HCT116 (cell line): Measurements from ENCODE around the gene SMG6.

ENCODE experiments used
- EZH2phosphoT487 ChIP-seq: fragments of 200-600 bp; IDR thresholded peaks from 2 replicates; pipeline ENCODE4 v1.6.1; 2018; ENCODE audit warnings: antibody characterized with exemption, borderline replicate concordance
- TF ChIP-seq, protein P1 (sequence below), 3 experiments: fragments of 200-600 bp in 1 of 3; sonication (generic) in 1 of 3; IDR thresholded peaks in 2 of 3; conservative IDR thresholded peaks in 1 of 3; 2 replicates each; pipeline ENCODE4 v1.5.1; 2012 to 2017; ENCODE audit warnings: low read depth in 2 of 3, low read length in 2 of 3, antibody characterized with exemption in 1 of 3, borderline replicate concordance in 1 of 3, control low read depth in 1 of 3, mild to moderate bottlenecking in 1 of 3, mixed read lengths in 1 of 3, mixed run types in 1 of 3, moderate library complexity in 1 of 3; ENCODE audit not compliant: insufficient read depth in 1 of 3

DNA sequence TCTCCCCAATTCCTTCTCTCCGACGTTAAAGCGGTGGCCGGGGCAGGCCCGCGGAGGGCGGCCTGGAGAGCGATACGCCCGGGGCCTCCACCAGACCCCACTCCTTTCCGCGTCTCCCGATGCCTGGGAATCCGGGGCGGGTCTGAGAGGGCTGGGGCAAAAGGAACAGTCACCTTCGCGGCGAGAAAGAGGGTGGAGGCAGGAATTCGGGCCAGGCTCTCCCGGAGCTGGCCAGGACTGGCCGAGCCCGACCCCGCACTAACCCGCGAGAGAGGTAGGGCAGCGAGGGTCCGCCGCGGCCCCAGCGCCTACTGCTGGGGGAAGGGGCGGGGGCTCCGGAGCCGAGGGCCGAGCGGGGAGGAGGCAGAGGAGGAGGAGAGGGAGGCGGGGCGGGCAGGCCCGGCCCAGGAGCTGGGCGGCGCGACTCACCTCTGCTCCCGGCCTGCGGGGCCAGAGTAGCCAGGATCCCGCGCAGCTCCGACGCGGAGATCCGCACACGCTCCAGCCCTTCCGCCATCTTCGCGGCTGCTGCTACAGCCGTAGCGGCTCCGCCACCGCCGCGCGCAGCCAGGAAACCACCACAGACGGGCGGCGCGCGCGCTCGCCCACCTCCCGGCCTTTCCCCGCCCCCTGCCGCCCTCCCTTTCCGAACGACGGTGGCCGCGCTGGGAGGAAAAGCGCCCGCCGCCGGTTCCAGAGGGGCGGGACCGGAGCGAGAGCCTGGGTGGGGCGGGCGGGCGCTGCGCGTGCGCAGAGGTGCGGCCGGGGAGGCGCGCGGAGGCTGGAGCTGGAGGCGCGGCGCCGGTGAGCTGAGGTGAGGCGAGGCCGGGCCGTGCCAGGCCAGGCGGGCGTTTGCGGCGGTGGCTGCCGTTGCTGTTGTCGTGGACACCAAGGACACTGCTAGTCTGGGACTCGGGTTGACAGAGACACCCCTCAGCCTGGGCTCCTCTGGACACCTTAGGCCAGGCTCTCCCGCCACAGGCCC is at the start of gene SMG6, which contains the start of gene SRR:
- TF ChIP-seq, protein P1, sequence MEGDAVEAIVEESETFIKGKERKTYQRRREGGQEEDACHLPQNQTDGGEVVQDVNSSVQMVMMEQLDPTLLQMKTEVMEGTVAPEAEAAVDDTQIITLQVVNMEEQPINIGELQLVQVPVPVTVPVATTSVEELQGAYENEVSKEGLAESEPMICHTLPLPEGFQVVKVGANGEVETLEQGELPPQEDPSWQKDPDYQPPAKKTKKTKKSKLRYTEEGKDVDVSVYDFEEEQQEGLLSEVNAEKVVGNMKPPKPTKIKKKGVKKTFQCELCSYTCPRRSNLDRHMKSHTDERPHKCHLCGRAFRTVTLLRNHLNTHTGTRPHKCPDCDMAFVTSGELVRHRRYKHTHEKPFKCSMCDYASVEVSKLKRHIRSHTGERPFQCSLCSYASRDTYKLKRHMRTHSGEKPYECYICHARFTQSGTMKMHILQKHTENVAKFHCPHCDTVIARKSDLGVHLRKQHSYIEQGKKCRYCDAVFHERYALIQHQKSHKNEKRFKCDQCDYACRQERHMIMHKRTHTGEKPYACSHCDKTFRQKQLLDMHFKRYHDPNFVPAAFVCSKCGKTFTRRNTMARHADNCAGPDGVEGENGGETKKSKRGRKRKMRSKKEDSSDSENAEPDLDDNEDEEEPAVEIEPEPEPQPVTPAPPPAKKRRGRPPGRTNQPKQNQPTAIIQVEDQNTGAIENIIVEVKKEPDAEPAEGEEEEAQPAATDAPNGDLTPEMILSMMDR (IDR thresholded peaks at IDR 0.05 in 2 of 3, conservative IDR thresholded peaks at IDR 0.05 in 1 of 3; ENCODE audit: borderline replicate concordance in 1 of 3, insufficient read depth in 1 of 3, low read depth in 2 of 3, low read length in 2 of 3) = no peak
- TF ChIP-seq EZH2phosphoT487 = no peak
